Measurements from ENCODE around the gene RAB6B. TPM values are rescaled to one million over a fixed set of nuclear protein-coding genes. Genes with fewer than 3 reads are reported as not detected.
A peak's percentile ranks its signal among the peaks of the same experiment; 100 is the strongest.

RAB6B gene
- total RNA-seq, 1 donor = 0.72 TPM

- no peak for TF ChIP-seq CTCF (IDR thresholded peaks at IDR 0.05; ENCODE audit: extremely low read depth, low read depth, low read length)
- no peaks in the 10 kb centered on the region for H4K20me1 ChIP-seq (ENCODE audit: insufficient read depth, low read length)
- H3K4me3 ChIP-seq (ENCODE audit: insufficient read depth, low read length) = no peak overlapping the region
- no peaks in the 10 kb centered on the region for H3K36me3 ChIP-seq (ENCODE audit: insufficient read depth, low read length)
- no peak overlapping the region for H2AFZ ChIP-seq (ENCODE audit: low read length)
- no peaks in the 10 kb centered on the region for H3K79me2 ChIP-seq (ENCODE audit: insufficient read depth, low read length)
- H3K4me2 ChIP-seq (ENCODE audit: insufficient read depth, low read length) = no peak overlapping the region
- no peak overlapping the region for H3K27ac ChIP-seq (ENCODE audit: low read depth, low read length)
- H3K27me3 ChIP-seq (ENCODE audit: insufficient read depth, low read length) = no peaks in the 10 kb centered on the region
- no peaks in the 10 kb centered on the region for H3K9me3 ChIP-seq (ENCODE audit: low read depth, low read length)
- peak; percentile 31 for DNase-seq (ENCODE audit: insufficient read length, low spot score, missing footprints)
- H3K4me1 ChIP-seq (ENCODE audit: insufficient read depth, low read length) = peaks cover 4% of the 10 kb centered on the region
Observed at GRCh38 chr3:133838916-133839800, 56.5 kb downstream of the RAB6B start.

- DNase-seq (ENCODE audit: insufficient read length, low spot score, missing footprints) = peak; percentile 61
- H3K79me2 ChIP-seq (ENCODE audit: insufficient read depth, low read length) = no peaks in the 10 kb centered on the region
- H4K20me1 ChIP-seq (ENCODE audit: insufficient read depth, low read length) = no peaks in the 10 kb centered on the region
Observed at GRCh38 chr3:133838296-133838789, 57.3 kb downstream of the RAB6B start.

GRCh38 chr3:133837487-133838295, 58.0 kb downstream of the RAB6B start:
- DNase-seq (ENCODE audit: insufficient read length, low spot score, missing footprints) = peak; percentile 34
- H3K79me2 ChIP-seq (ENCODE audit: insufficient read depth, low read length) = no peaks in the 10 kb centered on the region
- no peaks in the 10 kb centered on the region for H3K9me3 ChIP-seq (ENCODE audit: low read depth, low read length)
- no peak for TF ChIP-seq CTCF (IDR thresholded peaks at IDR 0.05; ENCODE audit: extremely low read depth, low read depth, low read length)
- H3K4me1 ChIP-seq (ENCODE audit: insufficient read depth, low read length) = no peaks in the 10 kb centered on the region
- no peaks in the 10 kb centered on the region for H3K27me3 ChIP-seq (ENCODE audit: insufficient read depth, low read length)
- H3K4me2 ChIP-seq (ENCODE audit: insufficient read depth, low read length) = no peak overlapping the region
- no peak overlapping the region for H3K4me3 ChIP-seq (ENCODE audit: insufficient read depth, low read length)
- H4K20me1 ChIP-seq (ENCODE audit: insufficient read depth, low read length) = no peaks in the 10 kb centered on the region
- H2AFZ ChIP-seq (ENCODE audit: low read length) = no peak overlapping the region
- no peak overlapping the region for H3K27ac ChIP-seq (ENCODE audit: low read depth, low read length)
- H3K36me3 ChIP-seq (ENCODE audit: insufficient read depth, low read length) = no peaks in the 10 kb centered on the region

More at GRCh38 chr3:133838296-133838789, 57.3 kb downstream of the RAB6B start:
- Histone ChIP-seq H2AFZ (ENCODE audit: low read length) (no peak overlapping the region), H3K36me3 (ENCODE audit: insufficient read depth, low read length) (no peaks in the 10 kb centered on the region), H3K4me2 (ENCODE audit: insufficient read depth, low read length) (no peak overlapping the region), H3K27ac (ENCODE audit: low read depth, low read length) (no peak overlapping the region), H3K27me3 (ENCODE audit: insufficient read depth, low read length) (no peaks in the 10 kb centered on the region), H3K4me3 (ENCODE audit: insufficient read depth, low read length) (no peak overlapping the region), H3K4me1 (ENCODE audit: insufficient read depth, low read length) (no peaks in the 10 kb centered on the region), H3K9me3 (ENCODE audit: low read depth, low read length) (no peaks in the 10 kb centered on the region)
- TF ChIP-seq CTCF (IDR thresholded peaks at IDR 0.05; ENCODE audit: extremely low read depth, low read depth, low read length) = no peak

Data from osteoblast (primary cell).